GM18505 (cell line): Measurements from ENCODE around the gene KIAA1755.

ENCODE experiments used
- ATAC-seq: cut with Tn5 transposase; IDR thresholded peaks from one replicate; pipeline ENCODE4 v1.9.1; 2021; ENCODE audit not compliant: unreplicated experiment
- POLR2A ChIP-seq: IDR thresholded peaks from 4 replicates; pipeline ENCODE4 v1.6.1; 2011; ENCODE audit warnings: borderline replicate concordance; ENCODE audit not compliant: insufficient read depth, insufficient read length; ENCODE audit errors: extremely low read depth

KIAA1755 gene

DNA sequence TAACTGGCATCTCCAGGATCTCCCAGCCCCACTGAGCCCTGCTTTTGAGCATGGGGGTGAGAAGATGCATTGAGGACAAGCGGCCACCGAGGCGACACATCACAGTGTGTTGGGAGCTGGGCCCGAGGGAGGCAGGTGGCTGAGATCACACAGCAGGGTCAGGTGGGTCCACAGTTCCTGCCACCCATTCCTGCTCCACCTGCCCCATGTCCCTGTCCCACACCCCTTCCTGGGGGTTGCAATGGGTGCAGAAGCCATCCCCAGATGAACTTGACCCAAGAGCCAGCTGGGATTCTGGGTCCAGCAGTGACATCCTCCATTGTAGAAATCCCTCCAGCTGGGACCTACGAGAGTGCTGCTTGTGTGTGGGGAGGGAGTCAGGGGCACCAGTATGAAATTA, 96.5 kb downstream of the KIAA1755 start:
- TF ChIP-seq POLR2A, result no peak
- no peak for ATAC-seq

DNA sequence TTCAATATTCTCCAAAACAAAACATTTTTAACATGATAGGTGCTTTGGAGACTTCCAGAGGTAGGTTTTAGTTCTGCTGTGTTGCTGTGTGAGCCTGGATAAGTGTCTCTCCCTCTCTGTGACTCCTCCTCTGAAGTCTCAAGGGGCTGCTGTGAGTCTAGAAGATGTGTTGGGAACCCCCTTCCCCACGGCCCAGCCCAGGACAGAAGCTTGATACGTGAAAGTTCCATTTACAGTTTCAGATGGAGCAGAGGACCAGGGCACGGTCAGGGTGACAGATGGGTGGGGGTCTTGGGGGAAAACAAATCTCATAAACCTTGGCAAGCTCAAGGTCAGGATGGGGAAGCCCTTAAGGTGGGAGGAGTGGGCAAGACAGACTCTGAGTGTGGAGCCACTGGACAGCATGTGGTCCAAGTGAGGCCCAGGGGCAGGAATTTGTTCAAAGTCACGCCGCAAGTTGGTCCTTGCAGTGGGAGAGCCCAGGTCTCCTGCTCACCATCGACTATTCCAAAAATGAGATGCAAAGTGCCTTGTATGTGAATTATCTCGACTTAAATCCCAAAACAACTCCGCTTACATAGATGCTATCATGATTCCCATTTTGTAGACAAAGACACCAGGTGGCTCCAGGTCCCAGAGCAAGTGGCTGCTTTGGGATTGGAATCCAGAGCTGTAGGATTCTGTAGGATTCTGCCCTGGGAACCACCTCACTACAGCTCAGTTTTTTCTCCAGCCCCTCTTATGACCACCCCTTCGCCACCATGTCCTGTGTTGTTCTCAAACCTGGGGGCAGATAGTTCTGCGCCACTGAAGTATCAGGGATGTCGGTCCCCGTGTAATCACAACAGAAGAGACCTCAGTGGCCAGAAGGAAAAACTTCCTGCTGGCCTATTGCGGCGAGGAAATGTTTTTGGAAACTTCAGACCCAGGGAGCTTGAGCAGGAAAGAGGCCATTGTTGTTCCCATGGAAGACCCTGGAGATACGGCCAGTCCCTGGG, 97.4 kb downstream of the KIAA1755 start:
- no peak for ATAC-seq
- TF ChIP-seq POLR2A, result no peak

- ATAC-seq, result no peak
- no peak for TF ChIP-seq POLR2A
These were observed 98.4 kb downstream of the KIAA1755 start for GRCh38 chr20:38162149-38162548.

DNA sequence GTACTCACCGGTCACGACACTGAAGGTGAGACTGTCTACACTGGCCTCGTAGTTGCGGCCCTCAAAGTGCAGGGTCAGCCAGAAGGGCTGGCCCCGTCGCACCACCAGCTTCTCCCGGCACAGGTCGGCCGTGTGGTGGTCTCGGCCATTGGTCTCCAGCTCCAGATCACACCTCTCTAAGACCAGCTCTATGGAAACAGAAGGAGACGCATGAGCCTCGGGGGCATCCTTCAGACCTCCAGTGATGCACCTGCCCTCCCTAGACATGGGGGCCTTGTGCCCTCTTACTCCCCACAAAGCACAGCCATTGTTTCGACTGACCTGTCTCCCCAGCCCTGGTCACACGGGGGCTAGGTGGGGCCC, 99.1 kb downstream of the KIAA1755 start:
- no peak for TF ChIP-seq POLR2A
- no peak for ATAC-seq
